Smooth muscle cell (in vitro differentiated cells): ENCODE measurements around the gene CYB561D2. TPM values are rescaled to one million over a fixed set of nuclear protein-coding genes. Genes with fewer than 3 reads are reported as not detected.

Experiments used
- DNase-seq: peaks from one replicate; lab custom pipeline; 2025; ENCODE audit not compliant: unreplicated experiment; lab: John Stamatoyannopoulos, UW
- H2AFZ ChIP-seq: fragments of 200-600 bp; sonication (generic); 2 replicates; pipeline ENCODE4 v1.6.0; 2016; ENCODE audit warnings: antibody characterized with exemption, low read depth, mild to moderate bottlenecking
- H3F3A ChIP-seq: fragments of 200-600 bp; sonication (generic); 2 replicates; pipeline ENCODE4 v1.6.0; 2017; ENCODE audit warnings: antibody characterized with exemption, low read depth
- H3K27ac ChIP-seq: fragments of 200-600 bp; sonication (generic); 2 replicates; pipeline ENCODE4 v1.5.1; 2016; ENCODE audit warnings: low read depth, mild to moderate bottlenecking
- H3K27me3 ChIP-seq: fragments of 200-600 bp; sonication (generic); 2 replicates; pipeline ENCODE4 v1.6.1; 2016; ENCODE audit warnings: low read depth, mild to moderate bottlenecking
- H3K36me3 ChIP-seq: fragments of 200-600 bp; sonication (generic); 2 replicates; pipeline ENCODE4 v1.5.1; 2016; ENCODE audit warnings: low read depth
- H3K4me1 ChIP-seq: fragments of 200-600 bp; sonication (generic); 2 replicates; pipeline ENCODE4 v1.5.1; 2016; ENCODE audit warnings: low read depth
- H3K4me2 ChIP-seq: fragments of 200-600 bp; sonication (generic); 2 replicates; pipeline ENCODE4 v1.6.0; 2016; ENCODE audit warnings: mild to moderate bottlenecking
- H3K4me3 ChIP-seq: fragments of 200-600 bp; sonication (generic); 2 replicates; pipeline ENCODE4 v1.5.1; 2016; ENCODE audit warnings: mild to moderate bottlenecking
- H3K79me2 ChIP-seq: fragments of 200-600 bp; sonication (generic); 2 replicates; pipeline ENCODE4 v1.6.0; 2016; ENCODE audit warnings: low read depth, mild to moderate bottlenecking
- H3K9ac ChIP-seq: fragments of 200-600 bp; sonication (generic); 2 replicates; pipeline ENCODE4 v1.6.0; 2016; ENCODE audit warnings: low read depth
- H3K9me3 ChIP-seq: fragments of 200-600 bp; sonication (generic); replicated peaks from 2 replicates; pipeline ENCODE4 v1.5.1; 2016; ENCODE audit warnings: low read depth
- H4K20me1 ChIP-seq: fragments of 200-600 bp; sonication (generic); 2 replicates; pipeline ENCODE4 v1.6.0; 2016; ENCODE audit warnings: low read depth
- WGBS: methylation state at CpG from one replicate; pipeline ENCODE4 v1.1.7; 2016; ENCODE audit warnings: low lambda C conversion rate; 5-methylcytosine and 5-hydroxymethylcytosine counted together
- polyA plus RNA-seq: library from polyadenylated mRNA; unstranded; fragments of >200 nt; fragmentation: Nextera tagmentation; extraction: Ambion mirVana; gene quantifications from 2 replicates; pipeline ENCODE4 v1.2.1, GENCODE V29; 2016
- total RNA-seq: library from RNA; depleted of rRNA; stranded (reverse); fragments of >200 nt; gene quantifications from 2 replicates; pipeline ENCODE4 v1.2.3, GENCODE V29; 2014
- TF ChIP-seq, protein P1 (sequence below): fragments of 200-600 bp; sonication (generic); IDR thresholded peaks from 2 replicates; pipeline ENCODE4 v1.5.1; 2017; ENCODE audit warnings: borderline replicate concordance, mild to moderate bottlenecking, antibody characterized with exemption; ENCODE audit not compliant: insufficient read depth, poor library complexity, severe bottlenecking

CYB561D2 gene, protein sequence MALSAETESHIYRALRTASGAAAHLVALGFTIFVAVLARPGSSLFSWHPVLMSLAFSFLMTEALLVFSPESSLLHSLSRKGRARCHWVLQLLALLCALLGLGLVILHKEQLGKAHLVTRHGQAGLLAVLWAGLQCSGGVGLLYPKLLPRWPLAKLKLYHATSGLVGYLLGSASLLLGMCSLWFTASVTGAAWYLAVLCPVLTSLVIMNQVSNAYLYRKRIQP
- total RNA-seq (15.1 and 21.6 TPM in 2 replicates), polyA plus RNA-seq (22.6 and 30.7 TPM in 2 replicates)

DNA sequence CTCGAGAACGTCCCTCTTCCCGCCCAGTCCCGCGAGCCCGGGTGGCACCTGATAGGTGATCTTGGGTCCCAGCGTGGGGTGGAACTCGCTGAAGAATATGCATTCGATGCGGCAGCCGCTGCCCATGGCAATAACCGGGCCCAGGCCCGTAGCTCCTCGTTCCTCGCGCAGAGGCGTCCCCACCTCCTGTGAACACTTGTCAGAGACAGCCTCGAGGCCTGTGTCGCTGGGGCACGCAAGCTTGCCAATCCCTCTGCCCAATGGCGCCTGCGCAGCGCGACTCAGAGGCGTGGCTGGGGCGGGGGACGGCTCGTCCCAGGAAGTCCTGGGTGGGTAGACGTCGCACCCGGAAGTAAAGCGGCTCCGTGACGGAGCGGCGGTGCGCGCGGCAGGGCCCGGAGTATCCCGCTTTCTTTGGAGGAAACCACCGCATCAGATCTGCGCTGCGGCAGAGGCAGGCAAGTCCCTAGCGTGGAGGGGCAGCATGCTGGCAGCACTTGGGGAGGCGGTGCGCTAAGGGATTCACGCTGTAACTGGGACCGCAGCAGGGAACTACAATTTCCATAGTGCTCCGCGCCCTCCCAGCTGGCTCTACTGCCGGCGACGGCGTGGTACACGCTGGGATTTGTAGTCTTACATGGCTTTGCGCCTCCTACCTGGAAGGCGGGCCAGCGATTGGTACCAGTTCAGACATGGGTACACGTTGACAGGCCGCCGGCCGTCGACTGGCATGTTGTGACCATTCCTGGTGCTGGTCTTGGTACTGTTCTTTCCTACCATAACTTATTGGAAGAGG lies at the start of gene CYB561D2, which contains the start of gene NPRL2:
Gene CYB561D2 (plus strand): TSS at position 336 of the 796 bp plus-strand sequence. CDS start 572 bp downstream, outside the sequence.
Gene NPRL2 (minus strand): TSS at position 249 of the 796 bp plus-strand sequence. CDS start 123 bp downstream, at position 126.
- Histone ChIP-seq H3K79me2 (peaks cover 26% of the 10 kb centered on the region), H3K27me3 (no peaks in the 10 kb centered on the region)

DNA sequence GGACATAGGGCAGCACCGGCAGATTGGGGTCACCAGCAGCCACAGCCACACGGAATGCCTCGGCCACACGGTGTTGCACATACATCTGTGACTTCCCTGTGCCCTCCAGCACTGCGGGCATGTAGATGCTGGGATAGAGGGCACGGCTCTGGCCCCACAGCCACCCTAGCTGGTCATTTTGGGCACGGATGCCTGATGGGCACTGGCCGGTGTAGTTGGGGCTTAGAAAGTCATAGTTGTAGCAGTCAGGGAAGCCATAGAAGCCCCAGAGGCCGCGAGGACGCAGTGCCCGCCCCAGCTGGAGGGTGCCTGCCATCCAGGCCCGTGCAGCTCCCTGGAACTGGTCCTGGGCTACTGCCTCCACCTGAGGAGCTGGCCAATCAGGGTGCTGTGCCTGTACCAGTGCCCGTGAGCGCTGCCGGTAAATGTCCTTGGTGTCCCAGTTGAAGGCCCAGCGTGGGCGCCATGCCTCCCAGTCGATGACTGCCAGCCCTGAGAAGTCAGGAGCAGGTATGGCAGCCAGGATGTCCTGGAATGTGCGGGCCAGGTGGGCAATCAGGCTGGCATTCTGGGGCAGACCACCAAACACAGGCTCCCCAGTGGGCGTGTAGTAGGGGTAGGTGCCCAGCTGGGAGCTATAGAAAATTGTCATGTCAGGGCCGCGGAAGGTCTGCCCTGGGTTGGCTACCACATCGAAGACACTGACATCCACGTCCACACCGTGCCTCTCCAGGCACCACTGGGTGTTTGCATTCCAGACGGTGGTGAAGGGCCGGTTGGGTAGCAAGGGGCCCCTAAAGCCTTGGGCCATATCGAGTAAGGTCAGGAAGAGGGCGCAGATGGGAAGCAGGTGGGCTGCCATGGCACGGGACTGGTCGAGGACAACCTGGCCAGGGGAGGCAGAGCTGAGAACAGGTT lies 48.3 kb upstream of the CYB561D2 start:
- Histone ChIP-seq H3K9me3 (no peaks in the 10 kb centered on the region), H3K27me3 (no peaks in the 10 kb centered on the region), H3K27ac (no peak overlapping the region), H3K79me2 (no peaks in the 10 kb centered on the region), H3F3A (peaks cover 4% of the 10 kb centered on the region), H3K4me1 (peaks cover 13% of the 10 kb centered on the region), H2AFZ (no peak overlapping the region), H3K4me2 (no peak overlapping the region), H3K4me3 (no peak overlapping the region), H3K36me3 (no peaks in the 10 kb centered on the region), H4K20me1 (no peaks in the 10 kb centered on the region), H3K9ac (no peak overlapping the region)
- 94% methylated on average over 32 of the region's 32 CpGs for WGBS
- TF ChIP-seq, protein P1, sequence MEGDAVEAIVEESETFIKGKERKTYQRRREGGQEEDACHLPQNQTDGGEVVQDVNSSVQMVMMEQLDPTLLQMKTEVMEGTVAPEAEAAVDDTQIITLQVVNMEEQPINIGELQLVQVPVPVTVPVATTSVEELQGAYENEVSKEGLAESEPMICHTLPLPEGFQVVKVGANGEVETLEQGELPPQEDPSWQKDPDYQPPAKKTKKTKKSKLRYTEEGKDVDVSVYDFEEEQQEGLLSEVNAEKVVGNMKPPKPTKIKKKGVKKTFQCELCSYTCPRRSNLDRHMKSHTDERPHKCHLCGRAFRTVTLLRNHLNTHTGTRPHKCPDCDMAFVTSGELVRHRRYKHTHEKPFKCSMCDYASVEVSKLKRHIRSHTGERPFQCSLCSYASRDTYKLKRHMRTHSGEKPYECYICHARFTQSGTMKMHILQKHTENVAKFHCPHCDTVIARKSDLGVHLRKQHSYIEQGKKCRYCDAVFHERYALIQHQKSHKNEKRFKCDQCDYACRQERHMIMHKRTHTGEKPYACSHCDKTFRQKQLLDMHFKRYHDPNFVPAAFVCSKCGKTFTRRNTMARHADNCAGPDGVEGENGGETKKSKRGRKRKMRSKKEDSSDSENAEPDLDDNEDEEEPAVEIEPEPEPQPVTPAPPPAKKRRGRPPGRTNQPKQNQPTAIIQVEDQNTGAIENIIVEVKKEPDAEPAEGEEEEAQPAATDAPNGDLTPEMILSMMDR: no peak
- DNase-seq: no peak

More for the DNA sequence above, at the start of gene CYB561D2, which contains the start of gene NPRL2:
- H3K36me3 ChIP-seq: no peaks in the 10 kb centered on the region
- H4K20me1 ChIP-seq: peaks cover 10% of the 10 kb centered on the region
- WGBS: 2% methylated on average over 58 of the region's 64 CpGs
- peaks cover 15% of the 10 kb centered on the region for H3K4me1 ChIP-seq
- H3K4me2 ChIP-seq: peak within 1 kb of the TSS; percentile 94
- no peaks in the 10 kb centered on the region for H3K9me3 ChIP-seq
- peak; percentile 89 for DNase-seq
- peak within 1 kb of the TSS; percentile 64 for H3K27ac ChIP-seq
- peaks cover 8% of the 10 kb centered on the region for H3F3A ChIP-seq
- H3K4me3 ChIP-seq: peak within 1 kb of the TSS; percentile 81
- TF ChIP-seq, protein P1: no peak
- peak within 1 kb of the TSS; percentile 71 for H2AFZ ChIP-seq
- H3K9ac ChIP-seq: peak within 1 kb of the TSS; percentile 70

DNA sequence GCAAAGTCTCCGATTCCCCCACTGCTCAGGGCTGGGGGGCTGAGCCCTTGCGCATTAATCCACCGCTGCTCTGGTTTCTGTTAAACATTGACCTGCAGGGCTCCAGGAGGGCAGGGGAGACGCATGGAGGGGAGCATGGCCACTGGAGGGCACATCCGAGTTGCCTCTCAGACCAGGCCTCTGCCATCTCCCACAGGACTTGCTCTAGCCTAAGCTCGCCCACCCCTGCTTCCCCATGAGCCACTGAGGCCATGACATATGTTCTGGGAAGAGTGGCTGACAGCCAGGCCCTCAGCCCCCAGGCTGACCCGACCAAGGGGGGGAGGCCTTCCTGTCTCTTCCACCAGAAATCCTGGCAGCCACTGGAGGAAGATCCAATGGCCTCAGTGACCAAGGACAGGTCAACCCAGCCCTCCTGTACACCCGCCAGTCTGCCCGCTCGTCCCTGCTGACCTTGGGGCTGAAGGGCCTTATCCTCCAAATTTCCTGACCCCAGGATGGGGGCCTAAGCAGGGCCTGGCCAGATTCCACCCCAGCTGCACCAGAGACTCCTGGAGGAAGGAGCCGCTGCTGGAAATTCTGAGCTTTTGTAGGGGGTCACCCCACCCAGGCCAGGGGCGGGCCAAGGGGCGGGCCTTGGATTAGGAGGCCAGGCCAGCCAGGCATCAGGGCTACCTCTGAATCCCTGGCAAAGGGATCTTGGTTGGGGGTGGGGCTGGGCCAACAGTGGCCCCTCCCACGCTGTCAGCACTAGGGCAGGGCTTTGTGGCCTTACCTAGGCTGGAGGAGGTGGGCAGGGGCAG lies 47.4 kb upstream of the CYB561D2 start, which contains the start of gene HYAL1:
Gene HYAL1 (minus strand): TSS at position 562 of the 803 bp plus-strand sequence. CDS start 618 bp downstream, outside the sequence.
- 85% methylated on average over 14 of the region's 14 CpGs for WGBS

More for the DNA sequence above, 47.4 kb upstream of the CYB561D2 start, which contains the start of gene HYAL1:
- no peaks in the 10 kb centered on the region for H3K27me3 ChIP-seq
- H3K4me1 ChIP-seq: peaks cover 12% of the 10 kb centered on the region
- no peaks in the 10 kb centered on the region for H4K20me1 ChIP-seq
- peaks cover 4% of the 10 kb centered on the region for H3F3A ChIP-seq
- no peaks in the 10 kb centered on the region for H3K9me3 ChIP-seq
- H3K4me2 ChIP-seq: no peak within 1 kb of the TSS
- no peaks in the 10 kb centered on the region for H3K36me3 ChIP-seq
- no peak within 1 kb of the TSS for H3K4me3 ChIP-seq
- no peak within 1 kb of the TSS for H2AFZ ChIP-seq
- H3K9ac ChIP-seq: no peak within 1 kb of the TSS
- no peak within 1 kb of the TSS for H3K27ac ChIP-seq
- DNase-seq: no peak
- H3K79me2 ChIP-seq: no peaks in the 10 kb centered on the region
- TF ChIP-seq, protein P1: no peak
